Measurements from ENCODE around the gene MAP7D1. TPM values are rescaled to one million over a fixed set of nuclear protein-coding genes. Genes with fewer than 3 reads are reported as not detected.
"Not testable (repeated sequence)": the region's sequence is repeated elsewhere in the genome, so short reads cannot be mapped to it uniquely, and the experiment has no call there.

MAP7D1 gene
- total and polyA plus RNA-seq, 4 experiments from 2014 or later = 4.1 to 222 (median 145) TPM

DNA sequence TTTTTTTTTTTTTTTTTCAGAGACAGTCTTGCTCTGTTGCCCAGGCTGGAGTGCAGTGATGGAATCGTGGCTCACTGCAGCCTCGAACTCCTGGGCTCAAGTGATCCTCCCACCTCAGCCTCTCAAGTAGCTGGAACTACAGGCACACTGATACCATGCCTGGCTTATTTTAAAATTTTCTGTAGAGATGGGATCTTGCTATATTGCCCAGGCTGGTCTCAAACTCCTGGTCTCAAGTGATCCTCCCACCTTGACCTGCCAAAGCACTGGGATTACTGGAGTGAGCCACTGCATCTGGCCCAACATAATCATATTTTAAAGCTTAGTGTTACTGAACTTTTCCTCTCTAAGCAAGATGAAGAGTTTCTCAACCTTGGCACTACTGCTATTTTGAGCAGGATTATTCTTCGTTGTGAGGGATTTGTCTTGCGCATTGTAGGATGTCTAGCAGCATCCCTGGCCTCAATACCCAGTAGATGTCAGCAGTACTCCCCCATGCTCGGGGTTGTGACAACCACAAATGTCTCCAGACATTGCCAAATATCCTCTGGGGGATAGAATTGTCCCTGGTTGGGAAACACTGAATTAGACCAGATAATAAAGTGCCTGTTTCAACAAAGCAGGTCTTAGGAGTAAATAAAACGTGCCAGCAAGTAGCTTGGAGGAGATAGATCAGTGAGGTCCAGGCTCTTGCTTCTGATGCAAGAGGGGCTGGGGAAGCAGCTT, 53.2 kb downstream of the MAP7D1 start:
- POLR2A ChIA-PET (ENCODE audit: partially characterized antibody) = no interaction called here
- H3K4me3 Mint-ChIP-seq = no peak overlapping the region
- DNase-seq = no peak
- H3K9me3 Mint-ChIP-seq = no peaks in the 10 kb centered on the region
- Histone ChIP-seq H3K27me3 (ENCODE audit: insufficient read depth, low read length) (no peaks in the 10 kb centered on the region), H3K36me3 (ENCODE audit: insufficient read depth, low read length) (no peaks in the 10 kb centered on the region), H3K4me1 (ENCODE audit: insufficient read depth, low read length) (no peaks in the 10 kb centered on the region), H3K9me3 (ENCODE audit: control insufficient read depth in 1 of 2, low read length in 2 of 2) (no peaks in the 10 kb centered on the region), H3K27ac (ENCODE audit: low read depth, low read length) (no peak overlapping the region), H3K4me3 (ENCODE audit: low read length in 2 of 2) (no peak overlapping the region)
- no peaks in the 10 kb centered on the region for H3K36me3 Mint-ChIP-seq
- H3K4me1 Mint-ChIP-seq = peaks cover 0 to 2% (median under 1%) of the 10 kb centered on the region in 4 donors
- H3K27ac Mint-ChIP-seq = no peak overlapping the region
- H3K27me3 Mint-ChIP-seq = no peaks in the 10 kb centered on the region
- CTCF ChIA-PET (ENCODE audit: partially characterized antibody) = no interaction called here
- intact Hi-C loops (cut with micrococcal nuclease) = no loop called here

- Histone ChIP-seq H3K4me1 (ENCODE audit: insufficient read depth, low read length) (no peaks in the 10 kb centered on the region), H3K27ac (ENCODE audit: low read depth, low read length) (no peak overlapping the region), H3K36me3 (ENCODE audit: insufficient read depth, low read length) (no peaks in the 10 kb centered on the region), H3K9me3 (ENCODE audit: control insufficient read depth in 1 of 2, low read length in 2 of 2) (no peaks in the 10 kb centered on the region), H3K27me3 (ENCODE audit: insufficient read depth, low read length) (no peaks in the 10 kb centered on the region), H3K4me3 (ENCODE audit: low read length in 2 of 2) (no peak overlapping the region)
- no peaks in the 10 kb centered on the region for H3K9me3 Mint-ChIP-seq
- intact Hi-C loops (cut with micrococcal nuclease) = no loop called here
- no peaks in the 10 kb centered on the region for H3K36me3 Mint-ChIP-seq
- CTCF ChIA-PET (ENCODE audit: partially characterized antibody) = interaction anchor here (1.1 to 1.8 kb wide), 3 partner anchors 12 to 61 kb away, joined by 3 to 7 read pairs (median 4); no protein-coding TSS in a partner anchor
- DNase-seq = no peak
- H3K4me1 Mint-ChIP-seq = peaks cover 0 to 2% (median under 1%) of the 10 kb centered on the region in 4 donors
- H3K4me3 Mint-ChIP-seq = no peak overlapping the region
- H3K27me3 Mint-ChIP-seq = no peaks in the 10 kb centered on the region
- POLR2A ChIA-PET (ENCODE audit: partially characterized antibody) = interaction anchor here (1.0 to 1.4 kb wide), 2 partner anchors 12 to 62 kb away, joined by 3 read pairs; partner anchors contain the start of gene TRAPPC3
- no peak overlapping the region for H3K27ac Mint-ChIP-seq
Observed at GRCh38 chr1:36211307-36211706, 55.3 kb downstream of the MAP7D1 start.

GRCh38 chr1:36211841-36212240, 55.9 kb downstream of the MAP7D1 start:
- no peaks in the 10 kb centered on the region for H3K9me3 Mint-ChIP-seq
- no peak overlapping the region for H3K4me3 Mint-ChIP-seq
- H3K27me3 Mint-ChIP-seq = no peaks in the 10 kb centered on the region
- ChIA-PET POLR2A (ENCODE audit: partially characterized antibody) (interaction anchor here (1.0 to 1.4 kb wide), 2 partner anchors 11 to 63 kb away, joined by 3 read pairs; partner anchors contain the start of gene TRAPPC3), CTCF (ENCODE audit: partially characterized antibody) (interaction anchor here (1.1 to 1.8 kb wide), 3 partner anchors 11 to 62 kb away, joined by 3 to 7 read pairs (median 4); no protein-coding TSS in a partner anchor)
- no peak for DNase-seq
- Histone ChIP-seq H3K4me1 (ENCODE audit: insufficient read depth, low read length) (no peaks in the 10 kb centered on the region), H3K36me3 (ENCODE audit: insufficient read depth, low read length) (no peaks in the 10 kb centered on the region), H3K27me3 (ENCODE audit: insufficient read depth, low read length) (no peaks in the 10 kb centered on the region), H3K9me3 (ENCODE audit: control insufficient read depth in 1 of 2, low read length in 2 of 2) (no peaks in the 10 kb centered on the region), H3K4me3 (ENCODE audit: low read length in 2 of 2) (no peak overlapping the region), H3K27ac (ENCODE audit: low read depth, low read length) (no peak overlapping the region)
- peaks cover 0 to 2% (median 0%) of the 10 kb centered on the region in 4 donors for H3K4me1 Mint-ChIP-seq
- H3K36me3 Mint-ChIP-seq = no peaks in the 10 kb centered on the region
- intact Hi-C loops (cut with micrococcal nuclease) = no loop called here
- H3K27ac Mint-ChIP-seq = no peak overlapping the region

DNA sequence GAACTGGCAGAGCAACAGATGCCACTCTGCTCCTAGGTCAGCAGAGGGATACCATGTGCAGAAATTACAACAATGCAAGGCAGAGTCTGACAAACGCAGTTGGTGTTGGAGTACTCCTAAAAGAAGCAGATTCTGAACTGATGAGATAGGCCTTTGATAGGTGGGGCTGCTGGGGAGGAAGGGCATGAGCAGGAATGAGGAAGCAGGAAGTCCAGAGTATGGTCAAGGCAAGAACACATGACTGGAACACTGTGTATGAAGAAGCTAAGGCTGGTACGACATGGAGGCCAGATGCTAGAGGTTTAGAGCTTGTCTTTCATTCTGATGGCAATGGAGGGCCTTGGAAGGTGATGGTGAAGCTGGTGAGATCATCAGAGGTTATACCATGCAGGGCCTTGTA, 56.8 kb downstream of the MAP7D1 start:
- Histone ChIP-seq H3K36me3 (ENCODE audit: insufficient read depth, low read length) (no peaks in the 10 kb centered on the region), H3K27me3 (ENCODE audit: insufficient read depth, low read length) (no peaks in the 10 kb centered on the region), H3K9me3 (ENCODE audit: control insufficient read depth in 1 of 2, low read length in 2 of 2) (no peaks in the 10 kb centered on the region), H3K4me3 (ENCODE audit: low read length in 2 of 2) (no peak overlapping the region), H3K4me1 (ENCODE audit: insufficient read depth, low read length) (no peaks in the 10 kb centered on the region), H3K27ac (ENCODE audit: low read depth, low read length) (no peak overlapping the region)
- ChIA-PET POLR2A (ENCODE audit: partially characterized antibody) (no interaction called here), CTCF (ENCODE audit: partially characterized antibody) (interaction anchor here (1.0 to 1.3 kb wide), 2 partner anchors 25 to 184 kb away, joined by 3 to 4 read pairs; no protein-coding TSS in a partner anchor)
- no peaks in the 10 kb centered on the region for H3K27me3 Mint-ChIP-seq
- H3K4me1 Mint-ChIP-seq = peaks cover 0 to 2% (median 0%) of the 10 kb centered on the region in 4 donors
- H3K27ac Mint-ChIP-seq = peak overlapping the region in 1 of 7 donors; percentile 68
- no peaks in the 10 kb centered on the region for H3K9me3 Mint-ChIP-seq
- no peak overlapping the region for H3K4me3 Mint-ChIP-seq
- intact Hi-C loops (cut with micrococcal nuclease) = no loop called here
- H3K36me3 Mint-ChIP-seq = no peaks in the 10 kb centered on the region
- no peak for DNase-seq

DNA sequence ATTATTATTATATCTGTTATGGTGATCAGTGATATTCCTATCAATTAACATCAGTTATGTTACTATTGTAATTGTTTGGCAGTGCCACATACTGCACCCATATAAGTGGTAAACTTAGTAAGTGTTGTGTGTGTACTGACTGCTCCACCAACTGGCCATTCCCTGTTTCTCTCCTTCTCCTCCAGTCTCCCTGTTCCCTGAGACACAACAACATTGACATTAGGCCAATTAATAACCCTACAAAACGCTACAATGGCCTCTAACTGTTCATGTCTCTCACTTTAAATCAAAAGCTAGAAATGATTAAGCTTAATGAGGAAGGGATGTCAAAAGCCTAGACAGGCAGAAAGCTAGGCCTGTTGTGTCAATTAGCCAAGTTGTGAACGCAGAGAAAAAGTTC, 61.7 kb downstream of the MAP7D1 start:
- no peak overlapping the region for H3K27ac ChIP-seq (ENCODE audit: low read depth, low read length)
- Mint-ChIP-seq H3K4me1 (peaks cover 0 to 2% (median 0%) of the 10 kb centered on the region in 4 donors), H3K4me3 (no peak overlapping the region), H3K27me3 (no peaks in the 10 kb centered on the region), H3K9me3 (peaks cover 0 to 2% (median 0%) of the 10 kb centered on the region in 8 donors), H3K27ac (peak overlapping the region in 2 of 7 donors; percentile 9 to 21), H3K36me3 (no peaks in the 10 kb centered on the region)
- no peak overlapping the region for H3K4me3 ChIP-seq (ENCODE audit: low read length in 2 of 2)
- H3K36me3 ChIP-seq (ENCODE audit: insufficient read depth, low read length) = no peaks in the 10 kb centered on the region
- no peaks in the 10 kb centered on the region for H3K27me3 ChIP-seq (ENCODE audit: insufficient read depth, low read length)
- ChIA-PET CTCF (ENCODE audit: partially characterized antibody) (no interaction called here), POLR2A (ENCODE audit: partially characterized antibody) (no interaction called here)
- no peaks in the 10 kb centered on the region for H3K9me3 ChIP-seq (ENCODE audit: control insufficient read depth in 1 of 2, low read length in 2 of 2)
- peaks cover 5% of the 10 kb centered on the region for H3K4me1 ChIP-seq (ENCODE audit: insufficient read depth, low read length)
- intact Hi-C loops (cut with micrococcal nuclease) = no loop called here
- no peak for DNase-seq

- H3K4me1 Mint-ChIP-seq = peaks cover 15 to 38% (median 19%) of the 10 kb centered on the region in 4 donors
- not testable (repeated sequence) for H3K4me3 Mint-ChIP-seq; H3K9me3 ChIP-seq (ENCODE audit: control insufficient read depth in 1 of 2, low read length in 2 of 2); DNase-seq; H3K36me3 ChIP-seq (ENCODE audit: insufficient read depth, low read length); H3K9me3 Mint-ChIP-seq; H3K27me3 Mint-ChIP-seq; H3K27ac ChIP-seq (ENCODE audit: low read depth, low read length); H3K27me3 ChIP-seq (ENCODE audit: insufficient read depth, low read length); H3K4me3 ChIP-seq (ENCODE audit: low read length in 2 of 2)
- H3K27ac Mint-ChIP-seq = peak overlapping the region in 2 of 7 donors; percentile 97 to 100
- ChIA-PET POLR2A (ENCODE audit: partially characterized antibody) (interaction anchor here (4.2 kb wide), 1 partner anchor 61 kb away, joined by 68 read pairs; no protein-coding TSS in a partner anchor), CTCF (ENCODE audit: partially characterized antibody) (interaction anchor here (2.4 to 5.6 kb wide), 3 partner anchors 34 to 72 kb away, joined by 9 to 43 read pairs (median 23); partner anchors contain the start of gene TRAPPC3)
- H3K4me1 ChIP-seq (ENCODE audit: insufficient read depth, low read length) = peaks cover 35% of the 10 kb centered on the region
- H3K36me3 Mint-ChIP-seq = peaks cover 4 to 26% of the 10 kb centered on the region in 2 donors
- intact Hi-C loops (cut with micrococcal nuclease) = loop anchor here (5.0 kb wide), 1 partner anchor 1470 kb away; the partner anchor contains the start of gene CDCA8
Observed at GRCh38 chr1:36221901-36222300, 65.9 kb downstream of the MAP7D1 start.

Data from CD4-positive, alpha-beta memory T cell (primary cell).